ENCODE data around the gene SERPINB3. TPM values are rescaled to one million over a fixed set of nuclear protein-coding genes. Genes with fewer than 3 reads are reported as not detected.

Gene SERPINB3
- total RNA-seq, 1 experiment from 2014 or later, result not detected

- H3K36me3 ChIP-seq (ENCODE audit: control insufficient read depth in 1 of 2, insufficient read depth in 2 of 2, low read length in 2 of 2), result no peaks in the 10 kb centered on the region
- ATAC-seq (no peak), DNase-seq (ENCODE audit: low read depth, low spot score) (no peak)
- BruUV-seq (replicated peaks), result no TSS peak
- POLR2A ChIA-PET, result no interaction called here
- intact Hi-C loops (cut with micrococcal nuclease), result no loop called here
- no peak overlapping the region for H3K4me3 ChIP-seq (replicated peaks in 1 of 2; ENCODE audit: low read depth in 1 of 2, low read length in 2 of 2)
- H2AFZ ChIP-seq (ENCODE audit: low read depth, low read length, poor library complexity, severe bottlenecking), result peak overlapping the region; percentile 55
- H4K20me1 ChIP-seq (ENCODE audit: insufficient read depth), result no peaks in the 10 kb centered on the region
- CTCF ChIA-PET, result interaction anchor here (1.0 kb wide), 1 partner anchor 159 kb away, joined by 6 read pairs; no protein-coding TSS in a partner anchor
- no peak overlapping the region for H3K4me2 ChIP-seq (ENCODE audit: low read length)
- H3K9me3 ChIP-seq (ENCODE audit: control insufficient read depth in 1 of 2, insufficient read depth in 1 of 2, low read depth in 1 of 2, low read length in 2 of 2), result no peaks in the 10 kb centered on the region
- H3K27me3 ChIP-seq (ENCODE audit: insufficient read depth, low read length), result no peaks in the 10 kb centered on the region
- H3K4me1 ChIP-seq (ENCODE audit: control insufficient read depth in 1 of 2, insufficient read depth in 2 of 2, low read length in 2 of 2), result no peaks in the 10 kb centered on the region
- TF ChIP-seq CTCF (IDR thresholded peaks at IDR 0.05 in 2 of 3, conservative IDR thresholded peaks at IDR 0.05 in 1 of 3; ENCODE audit: borderline replicate concordance in 1 of 3, insufficient read depth in 1 of 3, low read depth in 2 of 3, low read length in 2 of 3), result no peak
- no peak for TF ChIP-seq REST (IDR thresholded peaks at IDR 0.05; ENCODE audit: low read depth)
- no peak for TF ChIP-seq FOSL1 (IDR thresholded peaks at IDR 0.05; ENCODE audit: low read depth)
- no peak for TF ChIP-seq SIN3A (IDR thresholded peaks at IDR 0.05; ENCODE audit: low read depth)
- no peak for TF ChIP-seq POLR2AphosphoS5 (IDR thresholded peaks at IDR 0.05; ENCODE audit: low read depth, low read length)
- no peak for TF ChIP-seq JUND (IDR thresholded peaks at IDR 0.05)
- no peak for TF ChIP-seq TCF7L2 (IDR thresholded peaks at IDR 0.05; ENCODE audit: borderline replicate concordance, extremely low read depth, insufficient read depth, insufficient read length)
- no peak for TF ChIP-seq ZNF274 (IDR thresholded peaks at IDR 0.05; ENCODE audit: low read depth, low read length)
- TF ChIP-seq CBX3 (IDR thresholded peaks at IDR 0.05; ENCODE audit: low read depth), result no peak
- no peak for TF ChIP-seq EZH2phosphoT487 (IDR thresholded peaks at IDR 0.05; ENCODE audit: borderline replicate concordance)
- TF ChIP-seq EGR1 (IDR thresholded peaks at IDR 0.05; ENCODE audit: low read depth), result no peak
- no peak for TF ChIP-seq ZFX (IDR thresholded peaks at IDR 0.05)
- no peak for TF ChIP-seq EZH2 (IDR thresholded peaks at IDR 0.05)
- no peak for TF ChIP-seq ATF3 (IDR thresholded peaks at IDR 0.05)
- no peak for TF ChIP-seq CEBPB (IDR thresholded peaks at IDR 0.05; ENCODE audit: low read depth)
- TF ChIP-seq YY1 (IDR thresholded peaks at IDR 0.05; ENCODE audit: extremely low read depth, insufficient replicate concordance, low read depth, low read length), result no peak
- H3K9me2 ChIP-seq (ENCODE audit: insufficient read depth), result no peaks in the 10 kb centered on the region
- no peak overlapping the region for H3K27ac ChIP-seq (ENCODE audit: low read depth, low read length)
- no peak overlapping the region for H3K9ac ChIP-seq (ENCODE audit: low read length)
- RAD21 ChIA-PET (ENCODE audit: low non-redundant PET in 1 of 2, low total read pairs in 2 of 2, uncharacterized antibody in 2 of 2, unreplicated experiment in 2 of 2), result interaction anchor here in 1 of 2 experiments (0.6 to 0.8 kb wide), 2 partner anchors 64 to 167 kb away, joined by 3 to 4 read pairs; no protein-coding TSS in a partner anchor
- no peaks in the 10 kb centered on the region for H3K79me2 ChIP-seq (ENCODE audit: insufficient read depth, low read length)
Observed at GRCh38 chr18:63677500-63678225, 16.0 kb upstream of the SERPINB3 start.

All from HCT116 (cell line).